Right cardiac atrium (tissue), 5 donors: ENCODE results near the gene PNMA6A. TPM values are rescaled to one million over a fixed set of nuclear protein-coding genes. Genes with fewer than 3 reads are reported as not detected.
"Not testable (repeated sequence)": the region's sequence is repeated elsewhere in the genome, so short reads cannot be mapped to it uniquely, and the experiment has no call there.

Experiments
- ATAC-seq, 2 donors: fragments of 200-7000 bp; cut with Tn5 transposase; one replicate each; pipeline versions ENCODE4 v1.8.0 to v1.9.1; 2020; ENCODE audit warnings: moderate library complexity in 2 of 2, mild to moderate bottlenecking in 1 of 2
- DNase-seq, 3 donors: peaks; one replicate each; pipeline ENCODE4 v3.0.0-alpha.2; 2020
- H3K27ac ChIP-seq: one replicate; pipeline ENCODE4 v1.5.1; 2013; ENCODE audit warnings: mild to moderate bottlenecking, low read length, control low read depth, moderate library complexity
- H3K27me3 ChIP-seq: one replicate; pipeline ENCODE4 v1.6.1; 2013; ENCODE audit not compliant: control insufficient read depth, insufficient read depth
- H3K4me1 ChIP-seq: one replicate; pipeline ENCODE4 v1.6.1; 2013; ENCODE audit warnings: low read length; ENCODE audit not compliant: control insufficient read depth, insufficient read depth
- H3K4me3 ChIP-seq: one replicate; pipeline ENCODE4 v1.5.1; 2013; ENCODE audit warnings: low read length, control low read depth
- H3K9me3 ChIP-seq: one replicate; pipeline ENCODE4 v1.6.1; 2013; ENCODE audit warnings: low read length; ENCODE audit not compliant: control insufficient read depth
- WGBS: extraction: QIAGEN DNeasy Blood & Tissue Kit; methylation state at CpG from one replicate; pipeline ENCODE4 v1.1.7; 2013; 5-methylcytosine and 5-hydroxymethylcytosine counted together
- intact Hi-C, 4 donors: fragments of 100-400 bp; cut with DNase I; formaldehyde crosslinking; loops; one replicate each; pipeline versions ENCODE4 v1.11.0 to v1.14.0; 2022 to 2023
- long read RNA-seq, 4 donors: library from polyadenylated mRNA; unstranded; transcript quantifications; one replicate each; pipeline ENCODE4 v2.0.0, GENCODE V29; 2020 to 2021
- polyA plus RNA-seq: library from polyadenylated mRNA; stranded (reverse); fragments of 200-250 nt; gene quantifications from one replicate; pipeline ENCODE4 v1.2.3, GENCODE V29; 2013
- total RNA-seq, 4 donors: library from RNA; stranded (reverse); fragmentation: NEBNext Ultra II Directional; extraction: Animal tissue kit (Norgen Biotek cat#: 25700); gene quantifications; one replicate each; pipeline ENCODE4 v1.2.1, GENCODE V29; 2021
- donor health status: healthy with polysubstance abuse.
- donor health status: DM: no; HTN: yes; CAD: no.
- donor health status: DM: no; HTN: no; CAD: no.
- donor health status: DM: no; HTN: yes; CAD: no; lungs with severe emphysema.
- donor health status: DM: yes; HTN: yes; CAD: no.

PNMA6A gene
- 1 to 10 TPM; 1.3 to 2.9 (median 2.3) TPM for total RNA-seq
- polyA plus RNA-seq = 3.6 TPM
- long read RNA-seq, donor 1, partial matches to known transcripts = 2 of 3 reads
- long read RNA-seq, donor 1, other reads (novel, unspliced or antisense) = 0 of 3 reads
- long read RNA-seq, donor 2, partial matches to known transcripts = 0 of 4 reads
- long read RNA-seq, donor 2, other reads (novel, unspliced or antisense) = 2 of 4 reads
- long read RNA-seq, donor 3, partial matches to known transcripts = 0 of 1 reads
- long read RNA-seq, donor 3, other reads (novel, unspliced or antisense) = 1 of 1 reads
- long read RNA-seq, donor 4, transcript PNMA6A-201 (2 exons, 2,209 nt) = major isoform, 7 of 8 reads
- long read RNA-seq, donor 4, partial matches to known transcripts = 1 of 8 reads
- long read RNA-seq, donor 4, other reads (novel, unspliced or antisense) = 0 of 8 reads

GRCh38 chrX:153071909-153072583, at the start of gene PNMA6A:
TSS of gene PNMA6A (plus strand) at chrX:153072454. CDS start at chrX:153073063, 609 bp downstream.
- H3K27ac ChIP-seq, H3K4me1 ChIP-seq, intact Hi-C loops, H3K9me3 ChIP-seq, H3K27me3 ChIP-seq, DNase-seq, H3K4me3 ChIP-seq: not testable (repeated sequence)
- ATAC-seq = peak; percentile 47 to 76
- no CpG with 5 or more reads among the region's 76 CpGs for WGBS

- not testable (repeated sequence) for H3K27me3 ChIP-seq
These were observed 45.8 kb upstream of the PNMA6A start for GRCh38 chrX:153026501-153026900.

GRCh38 chrX:153028487-153028886, 43.8 kb upstream of the PNMA6A start:
- intact Hi-C loops, DNase-seq, H3K27me3 ChIP-seq, H3K4me1 ChIP-seq, H3K9me3 ChIP-seq, ATAC-seq, H3K4me3 ChIP-seq, H3K27ac ChIP-seq: not testable (repeated sequence)
- 53% methylated on average over 7 of the region's 11 CpGs for whole genome bisulfite sequencing

More at GRCh38 chrX:153026501-153026900, 45.8 kb upstream of the PNMA6A start:
- intact Hi-C loops, H3K4me1 ChIP-seq, DNase-seq, H3K9me3 ChIP-seq, H3K27ac ChIP-seq, H3K4me3 ChIP-seq: not testable (repeated sequence)
- peak in 1 of 2 donors; percentile 58 for ATAC-seq
- WGBS = 90% methylated on average over 2 of the region's 2 CpGs

GRCh38 chrX:153029162-153029561, 43.1 kb upstream of the PNMA6A start:
- no peaks in the 10 kb centered on the region for H3K4me1 ChIP-seq
- no peak overlapping the region for H3K27ac ChIP-seq
- H3K27me3 ChIP-seq = no peaks in the 10 kb centered on the region
- 87% methylated on average over 2 of the region's 2 CpGs for WGBS
- intact Hi-C loops = no loop called here
- no peak for ATAC-seq
- no peak overlapping the region for H3K4me3 ChIP-seq
- peak in 1 of 3 donors; percentile 42 for DNase-seq
- H3K9me3 ChIP-seq = no peaks in the 10 kb centered on the region

- DNase-seq (peak in 1 of 3 donors; percentile 45), ATAC-seq (no peak)
- no peak overlapping the region for H3K27ac ChIP-seq
- H3K4me3 ChIP-seq = no peak overlapping the region
- WGBS = 88% methylated on average over 11 of the region's 11 CpGs
- intact Hi-C loops = loop anchor here in 1 of 4 donors (5.0 kb wide), 1 partner anchor 477 kb away; no protein-coding TSS in a partner anchor
- H3K4me1 ChIP-seq = no peaks in the 10 kb centered on the region
- no peaks in the 10 kb centered on the region for H3K27me3 ChIP-seq
- no peaks in the 10 kb centered on the region for H3K9me3 ChIP-seq
These were observed 42.4 kb upstream of the PNMA6A start for GRCh38 chrX:153029875-153030274.

GRCh38 chrX:153030801-153031200, 41.5 kb upstream of the PNMA6A start:
- DNase-seq (peak in 1 of 3 donors; percentile 48), ATAC-seq (no peak)
- intact Hi-C loops = loop anchor here in 1 of 4 donors (5.0 kb wide), 1 partner anchor 476 kb away; no protein-coding TSS in a partner anchor
- WGBS = 92% methylated on average over 12 of the region's 12 CpGs
- Histone ChIP-seq H3K27me3 (no peaks in the 10 kb centered on the region), H3K4me3 (no peak overlapping the region), H3K27ac (no peak overlapping the region), H3K9me3 (no peaks in the 10 kb centered on the region), H3K4me1 (no peaks in the 10 kb centered on the region)

- intact Hi-C loops = loop anchor here in 1 of 4 donors (5.0 kb wide), 1 partner anchor 475 kb away; no protein-coding TSS in a partner anchor
- 21% methylated on average over 64 of the region's 64 CpGs for WGBS
These were observed 39.7 kb upstream of the PNMA6A start for GRCh38 chrX:153032397-153033118.

GRCh38 chrX:153049093-153049492, 23.2 kb upstream of the PNMA6A start:
- Histone ChIP-seq H3K9me3 (no peaks in the 10 kb centered on the region), H3K27me3 (no peaks in the 10 kb centered on the region), H3K4me1 (no peaks in the 10 kb centered on the region), H3K27ac (no peak overlapping the region), H3K4me3 (no peak overlapping the region)
- no peak for ATAC-seq
- intact Hi-C loops = no loop called here
- 93% methylated on average over 2 of the region's 2 CpGs for WGBS
- no peak for DNase-seq

More at GRCh38 chrX:153032397-153033118, 39.7 kb upstream of the PNMA6A start:
- Histone ChIP-seq H3K9me3 (no peaks in the 10 kb centered on the region), H3K27ac (no peak overlapping the region), H3K27me3 (no peaks in the 10 kb centered on the region), H3K4me1 (no peaks in the 10 kb centered on the region), H3K4me3 (no peak overlapping the region)
- DNase-seq = peak; percentile 68 to 89 (median 89)
- ATAC-seq = peak; percentile 83 to 90

GRCh38 chrX:153052534-153052933, 19.7 kb upstream of the PNMA6A start:
- Histone ChIP-seq H3K4me3 (no peak overlapping the region), H3K27ac (no peak overlapping the region), H3K27me3 (no peaks in the 10 kb centered on the region), H3K4me1 (no peaks in the 10 kb centered on the region), H3K9me3 (no peaks in the 10 kb centered on the region)
- ATAC-seq = no peak
- intact Hi-C loops = no loop called here
- WGBS = 73% methylated on average over 1 of the region's 1 CpG
- DNase-seq = no peak

GRCh38 chrX:153055871-153056749, 16.1 kb upstream of the PNMA6A start, which contains the start of gene PNMA3:
TSS of gene PNMA3 (plus strand) at chrX:153056470. CDS start at chrX:153057056, 586 bp downstream.
- intact Hi-C loops = no loop called here
- H3K27me3 ChIP-seq = no peaks in the 10 kb centered on the region
- H3K9me3 ChIP-seq = no peaks in the 10 kb centered on the region
- peak; percentile 52 to 63 for ATAC-seq
- peaks cover 2% of the 10 kb centered on the region for H3K4me1 ChIP-seq
- peak in 1 of 3 donors; percentile 67 for DNase-seq
- 7% methylated on average over 77 of the region's 80 CpGs for WGBS
- peak within 1 kb of the TSS; percentile 26 for H3K4me3 ChIP-seq
- no peak within 1 kb of the TSS for H3K27ac ChIP-seq
